GM23248 (cell line): ENCODE data around the gene WASF2. TPM values are rescaled to one million over a fixed set of nuclear protein-coding genes. Genes with fewer than 3 reads are reported as not detected.

ENCODE experiments used
- DNase-seq: peaks from one replicate; pipeline ENCODE4 v3.0.0-alpha.2; 2015
- H2AFZ ChIP-seq: fragments of 200-600 bp; sonication (generic); 2 replicates; pipeline ENCODE4 v1.6.1; 2016; ENCODE audit warnings: antibody characterized with exemption
- H3F3A ChIP-seq: fragments of 200-600 bp; sonication (generic); 2 replicates; pipeline ENCODE4 v1.6.1; 2016; ENCODE audit warnings: mild to moderate bottlenecking, antibody characterized with exemption, mixed run types; ENCODE audit not compliant: insufficient read depth
- H3K27ac ChIP-seq: fragments of 200-600 bp; sonication (generic); 2 replicates; pipeline ENCODE4 v1.5.1; 2016; ENCODE audit warnings: mild to moderate bottlenecking
- H3K27me3 ChIP-seq: fragments of 200-600 bp; sonication (generic); replicated peaks from 2 replicates; pipeline ENCODE4 v1.6.1; 2016; ENCODE audit warnings: mild to moderate bottlenecking; ENCODE audit not compliant: insufficient read depth
- H3K36me3 ChIP-seq: fragments of 200-600 bp; sonication (generic); 2 replicates; pipeline ENCODE4 v1.6.1; 2016; ENCODE audit warnings: low read depth, mild to moderate bottlenecking
- H3K4me1 ChIP-seq: fragments of 200-600 bp; sonication (generic); 2 replicates; pipeline ENCODE4 v1.6.1; 2016; ENCODE audit warnings: mild to moderate bottlenecking; ENCODE audit not compliant: insufficient read depth
- H3K4me2 ChIP-seq: fragments of 200-600 bp; sonication (generic); one replicate; pipeline ENCODE4 v1.6.1; 2016; ENCODE audit warnings: mild to moderate bottlenecking; ENCODE audit not compliant: unreplicated experiment
- H3K4me3 ChIP-seq: fragments of 200-600 bp; sonication (generic); 2 replicates; pipeline ENCODE4 v1.5.1; 2016; ENCODE audit warnings: mild to moderate bottlenecking
- H3K79me2 ChIP-seq: fragments of 200-600 bp; sonication (generic); 2 replicates; pipeline ENCODE4 v1.6.1; 2016; ENCODE audit warnings: mild to moderate bottlenecking; ENCODE audit not compliant: insufficient read depth
- H3K9ac ChIP-seq: fragments of 200-600 bp; sonication (generic); 2 replicates; pipeline ENCODE4 v1.6.1; 2016; ENCODE audit warnings: mild to moderate bottlenecking
- H3K9me2 ChIP-seq: fragments of 200-600 bp; sonication (generic); 2 replicates; pipeline ENCODE4 v1.6.1; 2016; ENCODE audit warnings: mixed run types, mild to moderate bottlenecking, moderate library complexity; ENCODE audit not compliant: insufficient read depth
- H3K9me3 ChIP-seq: fragments of 200-600 bp; sonication (generic); one replicate; pipeline ENCODE4 v1.6.1; 2017; ENCODE audit warnings: low read depth
- H4K20me1 ChIP-seq: fragments of 200-600 bp; sonication (generic); 2 replicates; pipeline ENCODE4 v1.6.0; 2016; ENCODE audit not compliant: insufficient read depth
- EZH2 ChIP-seq: fragments of 200-600 bp; sonication (generic); IDR thresholded peaks from 2 replicates; pipeline ENCODE4 v1.6.1; 2018; ENCODE audit warnings: antibody characterized with exemption, mild to moderate bottlenecking; ENCODE audit not compliant: insufficient read depth, poor library complexity, severe bottlenecking
- EZH2phosphoT487 ChIP-seq: fragments of 200-600 bp; sonication (generic); IDR thresholded peaks from 2 replicates; pipeline ENCODE4 v1.6.1; 2018; ENCODE audit warnings: antibody characterized with exemption, moderate library complexity, mild to moderate bottlenecking, low read depth; ENCODE audit not compliant: insufficient read depth
- WGBS, 2 experiments: methylation state at CpG; one replicate each; pipeline ENCODE4 v1.1.6; 2015 to 2017; ENCODE audit warnings: low lambda C conversion rate in 2 of 2, low coverage in 1 of 2; ENCODE audit errors: missing lambda C conversion rate in 2 of 2; 5-methylcytosine and 5-hydroxymethylcytosine counted together
- in situ Hi-C: fragments of 300-500 bp; cut with MboI; formaldehyde crosslinking; loops from 2 replicates; pipeline ENCODE4 v1.15.0; 2020
- polyA plus RNA-seq: library from polyadenylated mRNA; unstranded; fragments of >200 nt; fragmentation: Nextera tagmentation; extraction: Ambion mirVana; gene quantifications from 2 replicates; pipeline ENCODE4 v1.2.1, GENCODE V29; 2016
- total RNA-seq: library from RNA; depleted of rRNA; stranded (reverse); fragments of >200 nt; shearing (Covaris generic); gene quantifications from 2 replicates; pipeline ENCODE4 v1.2.3, GENCODE V29; 2014

WASF2 gene
- total and polyA plus RNA-seq, 2 experiments from 2014 or later, result 19.3 to 118 TPM

GRCh38 chr1:27536010-27536757 lies 46.2 kb upstream of the WASF2 start:
- in situ Hi-C loops, result no loop called here
- DNase-seq, result no peak
- TF ChIP-seq EZH2phosphoT487 (no peak), EZH2 (no peak)
- Histone ChIP-seq H3K9me3 (no peaks in the 10 kb centered on the region), H3F3A (peaks cover 30% of the 10 kb centered on the region), H3K9ac (peak overlapping the region; percentile 75), H4K20me1 (no peaks in the 10 kb centered on the region), H3K36me3 (no peaks in the 10 kb centered on the region), H3K4me3 (no peak overlapping the region), H3K79me2 (peaks cover 34% of the 10 kb centered on the region), H3K4me1 (peaks cover 55% of the 10 kb centered on the region), H2AFZ (no peak overlapping the region), H3K4me2 (peak overlapping the region; percentile 74), H3K27ac (peak overlapping the region; percentile 95), H3K27me3 (no peaks in the 10 kb centered on the region), H3K9me2 (no peaks in the 10 kb centered on the region)
- WGBS, 2 experiments, result 57 to 65% methylated on average over 15 of the region's 15 CpGs

GRCh38 chr1:27535386-27535785 lies 45.4 kb upstream of the WASF2 start:
- WGBS, 2 experiments, result 30 to 32% methylated on average over 2 of the region's 2 CpGs
- DNase-seq, result no peak
- no peaks in the 10 kb centered on the region for H3K36me3 ChIP-seq
- H3K4me1 ChIP-seq, result peaks cover 47% of the 10 kb centered on the region
- H3K9ac ChIP-seq, result no peak overlapping the region
- H3K4me3 ChIP-seq, result no peak overlapping the region
- H3K27me3 ChIP-seq, result no peaks in the 10 kb centered on the region
- H3K27ac ChIP-seq, result no peak overlapping the region
- no peaks in the 10 kb centered on the region for H3K9me3 ChIP-seq
- TF ChIP-seq EZH2, result no peak
- H4K20me1 ChIP-seq, result no peaks in the 10 kb centered on the region
- H3K4me2 ChIP-seq, result no peak overlapping the region
- H2AFZ ChIP-seq, result no peak overlapping the region
- peaks cover 27% of the 10 kb centered on the region for H3F3A ChIP-seq
- H3K79me2 ChIP-seq, result peaks cover 34% of the 10 kb centered on the region
- H3K9me2 ChIP-seq, result no peaks in the 10 kb centered on the region
- in situ Hi-C loops, result no loop called here

DNA sequence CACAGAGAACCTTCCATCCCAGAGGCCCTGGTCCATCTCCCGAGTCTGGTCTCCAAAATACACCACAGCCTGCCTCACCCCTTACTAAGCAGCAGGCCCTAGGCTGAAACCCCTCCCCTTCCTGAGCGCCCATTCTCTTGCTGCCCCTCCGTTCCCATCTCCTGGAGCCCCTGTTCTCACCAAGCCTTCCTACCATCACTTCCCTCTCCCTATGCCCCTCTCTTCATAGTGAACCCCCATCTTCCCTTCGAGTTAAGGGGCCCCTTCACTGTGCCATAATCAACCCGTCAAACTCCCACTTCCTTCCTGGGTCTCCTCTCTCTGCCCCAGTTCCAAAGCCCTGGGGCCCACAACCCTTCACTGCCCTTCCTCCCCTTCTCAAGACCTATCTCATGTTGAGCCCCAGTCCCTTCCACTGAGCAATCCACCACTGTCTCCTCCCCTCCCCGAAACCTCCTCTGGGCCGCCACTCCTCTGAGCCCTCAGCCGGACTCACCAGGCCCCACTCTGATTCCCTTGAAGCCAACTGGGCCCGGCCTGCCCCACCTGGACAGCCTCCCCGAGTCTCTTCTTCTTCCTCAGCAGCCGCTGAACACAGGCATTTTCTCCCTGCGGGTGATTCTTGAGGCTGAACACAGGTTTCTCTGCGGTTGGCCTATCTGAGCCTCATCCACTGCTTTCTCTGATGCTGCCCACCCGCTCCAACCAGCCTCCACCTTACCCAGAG lies 42.2 kb upstream of the WASF2 start:
- 88 to 90% methylated on average over 13 to 14 of the region's 14 CpGs for WGBS, 2 experiments
- DNase-seq, result no peak
- peaks cover 2% of the 10 kb centered on the region for H3F3A ChIP-seq

DNA sequence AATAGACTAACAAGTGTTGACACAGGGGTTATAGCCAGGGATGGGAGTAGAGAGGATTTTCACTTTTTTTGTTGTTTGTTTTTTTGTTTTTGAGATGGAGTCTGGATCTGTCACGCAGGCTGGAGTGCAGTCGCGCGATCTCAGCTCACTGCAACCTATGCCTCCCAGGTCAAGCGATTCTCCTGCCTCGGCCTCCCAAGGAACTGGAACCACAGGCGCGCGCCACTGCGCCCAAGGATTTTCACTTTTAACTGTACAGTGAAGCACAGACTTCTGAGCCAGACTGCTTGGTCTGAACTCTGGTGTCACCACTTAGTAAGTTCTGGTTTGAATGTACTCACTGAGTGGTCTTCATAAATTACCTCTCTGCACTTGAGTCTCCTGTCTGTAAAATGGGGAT lies 40.2 kb upstream of the WASF2 start:
- H3K27me3 ChIP-seq, result no peaks in the 10 kb centered on the region
- no peak for DNase-seq
- no peaks in the 10 kb centered on the region for H3K9me2 ChIP-seq
- H3K9me3 ChIP-seq, result no peaks in the 10 kb centered on the region
- H3K9ac ChIP-seq, result no peak overlapping the region
- H3K4me2 ChIP-seq, result no peak overlapping the region
- 96 to 100% methylated on average over 6 to 10 of the region's 10 CpGs for WGBS, 2 experiments
- H4K20me1 ChIP-seq, result no peaks in the 10 kb centered on the region
- in situ Hi-C loops, result no loop called here
- no peak overlapping the region for H3K27ac ChIP-seq
- peaks cover 3% of the 10 kb centered on the region for H3K79me2 ChIP-seq
- TF ChIP-seq EZH2phosphoT487, result no peak
- H3F3A ChIP-seq, result no peaks in the 10 kb centered on the region; the same call in 1 of the 2 replicates
- H2AFZ ChIP-seq, result no peak overlapping the region
- peaks cover 23% of the 10 kb centered on the region for H3K4me1 ChIP-seq
- no peaks in the 10 kb centered on the region for H3K36me3 ChIP-seq
- no peak overlapping the region for H3K4me3 ChIP-seq

More for the DNA sequence above, 42.2 kb upstream of the WASF2 start:
- Histone ChIP-seq H4K20me1 (no peaks in the 10 kb centered on the region), H3K27me3 (no peaks in the 10 kb centered on the region), H3K36me3 (no peaks in the 10 kb centered on the region), H3K27ac (no peak overlapping the region), H3K4me1 (peaks cover 29% of the 10 kb centered on the region), H3K9me2 (no peaks in the 10 kb centered on the region), H3K9me3 (no peaks in the 10 kb centered on the region), H2AFZ (no peak overlapping the region), H3K9ac (no peak overlapping the region), H3K4me3 (no peak overlapping the region), H3K4me2 (no peak overlapping the region), H3K79me2 (peaks cover 18% of the 10 kb centered on the region)
- in situ Hi-C loops, result no loop called here
- no peak for TF ChIP-seq EZH2phosphoT487
- no peak for TF ChIP-seq EZH2
